HTERT RPE-1 (cell line): ENCODE measurements around the gene NR3C1.

ENCODE experiments used
- in situ Hi-C: fragments of 300-500 bp; cut with MboI; formaldehyde crosslinking; loops from 4 replicates; pipeline ENCODE4 v1.14.3; 2020; ENCODE audit warnings: low sequenced_read_pairs

NR3C1 gene

GRCh38 chr5:143372187-143372829 is 31.2 kb downstream of the NR3C1 start:
- in situ Hi-C loops, result no loop called here

- in situ Hi-C loops, result no loop called here
Measured at GRCh38 chr5:143370440-143370839, 33.0 kb downstream of the NR3C1 start.

- in situ Hi-C loops, result no loop called here
Measured at GRCh38 chr5:143364061-143364460, 39.4 kb downstream of the NR3C1 start.

DNA sequence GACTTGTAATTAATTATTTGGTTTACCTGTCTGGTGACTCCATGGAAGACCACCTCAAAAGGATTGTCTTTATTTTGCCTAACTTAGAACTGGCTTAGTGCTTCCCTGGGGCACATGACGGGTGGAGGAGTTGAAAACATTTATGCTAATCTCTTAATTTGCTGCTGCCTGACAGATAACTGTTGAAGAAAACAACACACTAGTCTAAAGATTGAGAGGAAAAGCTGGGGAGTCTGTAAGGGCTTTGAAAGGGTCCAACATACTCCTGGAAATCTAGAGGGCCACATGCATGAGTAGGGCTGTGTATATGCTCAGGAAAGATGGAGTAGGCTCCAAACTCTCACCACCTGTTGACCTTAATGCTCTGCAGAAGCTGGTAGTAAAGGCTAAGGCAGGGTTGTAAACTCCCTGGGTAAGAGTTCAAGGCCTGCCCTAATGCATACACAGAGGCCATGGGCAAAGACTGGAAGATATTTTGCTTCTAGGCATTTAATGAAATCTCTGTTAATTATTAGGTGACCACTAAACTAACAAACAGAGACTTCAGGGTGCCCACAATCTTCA is 40.7 kb downstream of the NR3C1 start:
- in situ Hi-C loops, result no loop called here

DNA sequence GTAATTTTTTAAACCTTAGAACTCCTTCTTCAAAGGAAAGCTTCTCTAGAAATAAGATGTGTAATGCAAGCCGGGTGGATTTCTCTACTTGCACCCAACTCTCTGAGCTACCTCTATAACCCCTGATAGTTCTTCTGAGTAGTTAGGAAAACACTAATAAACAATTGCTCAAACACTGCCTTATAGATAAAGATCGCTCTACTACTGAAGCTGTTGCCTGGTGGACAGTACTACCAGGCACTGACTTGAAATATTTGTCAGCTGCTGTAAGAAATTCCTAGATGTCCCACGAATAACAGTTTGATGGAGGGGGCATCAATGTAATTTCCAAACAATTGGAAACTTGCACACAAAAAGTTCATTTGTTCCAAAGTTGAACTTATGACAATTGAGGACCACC is 42.0 kb downstream of the NR3C1 start:
- in situ Hi-C loops, result no loop called here

- in situ Hi-C loops, result no loop called here
Measured at GRCh38 chr5:143360755-143361154, 42.7 kb downstream of the NR3C1 start.

GRCh38 chr5:143359869-143360268 is 43.6 kb downstream of the NR3C1 start:
- in situ Hi-C loops, result no loop called here

DNA sequence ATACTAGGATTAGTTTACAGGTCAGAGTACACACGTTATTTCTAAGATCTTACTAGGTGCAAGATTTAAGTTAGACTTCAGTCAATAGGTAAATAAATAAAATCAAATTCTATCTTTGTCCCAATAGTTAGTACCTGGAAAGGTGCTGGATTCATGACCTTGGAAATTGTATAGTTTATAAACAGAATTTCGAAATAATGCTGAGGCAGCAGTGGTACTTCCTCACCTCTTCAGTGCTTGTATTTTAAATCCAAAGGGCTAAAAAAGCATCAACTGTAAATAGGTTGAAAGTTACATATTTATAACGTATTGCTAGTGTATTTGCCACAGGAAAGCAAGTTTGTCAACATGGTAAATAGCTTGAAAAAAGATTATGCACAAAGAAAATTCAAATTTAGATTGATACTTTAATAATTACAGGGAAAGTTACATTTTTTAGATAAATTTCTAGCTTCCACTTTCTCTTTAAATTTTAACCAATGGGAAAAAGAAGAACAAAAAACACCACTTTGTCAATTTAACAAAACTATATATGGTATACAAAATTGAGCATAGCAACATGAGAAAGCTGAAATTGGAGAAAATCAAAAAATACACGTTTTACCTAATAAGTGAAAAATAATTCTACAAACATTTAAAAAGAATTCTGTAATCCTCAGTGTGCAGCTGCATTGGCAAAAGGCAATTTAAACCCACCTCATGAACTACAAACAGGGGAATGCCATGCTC is 46.5 kb downstream of the NR3C1 start:
- in situ Hi-C loops, result no loop called here

DNA sequence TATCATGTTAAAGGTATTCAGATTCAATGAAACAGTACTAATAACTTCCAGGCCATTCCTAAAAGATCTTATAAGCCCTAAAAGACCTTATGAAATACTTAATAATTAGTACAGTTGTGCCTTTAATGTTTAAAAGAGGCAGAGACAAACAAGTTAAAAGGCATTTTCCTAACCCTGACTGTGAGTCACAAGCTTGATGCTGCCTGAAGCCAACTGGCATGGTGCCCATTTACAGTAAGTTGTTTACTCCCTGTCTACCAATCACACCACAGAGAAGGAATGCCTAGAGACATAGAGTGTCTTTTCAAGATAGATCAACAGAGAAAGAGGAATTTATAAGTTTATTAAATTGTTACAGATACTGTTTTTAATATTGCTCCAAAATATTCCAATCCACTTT is 47.8 kb downstream of the NR3C1 start:
- in situ Hi-C loops, result no loop called here

GRCh38 chr5:143354025-143354424 is 49.5 kb downstream of the NR3C1 start:
- in situ Hi-C loops, result no loop called here

DNA sequence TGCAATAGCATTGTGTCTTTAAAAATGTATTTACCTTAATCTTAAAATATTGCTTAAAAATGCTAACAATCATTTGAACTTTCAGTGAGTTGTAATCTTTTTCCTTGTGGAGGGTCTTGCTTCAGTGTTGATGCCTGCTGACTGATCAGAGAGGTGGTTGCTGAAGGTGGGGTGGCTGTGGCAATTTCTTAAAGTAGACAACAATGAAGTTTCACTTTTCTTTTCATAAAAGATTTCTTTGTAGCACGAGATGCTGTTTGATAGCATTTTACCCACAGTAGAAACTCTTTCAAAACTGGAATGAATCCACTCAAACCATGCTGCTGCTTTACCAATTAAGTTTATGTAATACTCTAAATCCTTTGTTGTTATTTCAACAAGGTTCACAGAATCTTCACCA is 50.8 kb downstream of the NR3C1 start:
- in situ Hi-C loops, result no loop called here

GRCh38 chr5:143350751-143351602 is 52.5 kb downstream of the NR3C1 start:
- in situ Hi-C loops, result no loop called here

DNA sequence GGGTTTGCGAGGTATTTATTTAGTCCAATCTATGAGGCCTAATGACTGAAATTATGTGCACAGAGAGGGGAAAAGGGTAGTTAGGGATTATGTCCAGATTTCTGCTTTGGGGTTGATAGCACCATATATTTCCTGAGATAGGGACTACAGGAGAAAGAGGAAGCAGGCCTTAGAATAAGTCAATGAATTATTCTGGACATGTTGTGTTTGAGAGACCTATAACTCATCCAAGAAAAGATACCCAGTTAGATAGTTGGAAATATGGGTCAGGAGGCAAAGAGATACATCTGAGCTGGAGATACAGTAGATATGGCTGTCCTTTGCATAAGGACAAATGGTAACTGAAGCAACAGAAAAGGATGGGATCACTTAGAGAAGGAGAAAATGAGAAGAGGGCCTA is 53.1 kb downstream of the NR3C1 start:
- in situ Hi-C loops, result no loop called here

- in situ Hi-C loops, result no loop called here
Measured at GRCh38 chr5:143349177-143349576, 54.3 kb downstream of the NR3C1 start.

GRCh38 chr5:143347698-143348344 is 55.7 kb downstream of the NR3C1 start:
- in situ Hi-C loops, result no loop called here

GRCh38 chr5:143347046-143347445 is 56.4 kb downstream of the NR3C1 start:
- in situ Hi-C loops, result no loop called here

DNA sequence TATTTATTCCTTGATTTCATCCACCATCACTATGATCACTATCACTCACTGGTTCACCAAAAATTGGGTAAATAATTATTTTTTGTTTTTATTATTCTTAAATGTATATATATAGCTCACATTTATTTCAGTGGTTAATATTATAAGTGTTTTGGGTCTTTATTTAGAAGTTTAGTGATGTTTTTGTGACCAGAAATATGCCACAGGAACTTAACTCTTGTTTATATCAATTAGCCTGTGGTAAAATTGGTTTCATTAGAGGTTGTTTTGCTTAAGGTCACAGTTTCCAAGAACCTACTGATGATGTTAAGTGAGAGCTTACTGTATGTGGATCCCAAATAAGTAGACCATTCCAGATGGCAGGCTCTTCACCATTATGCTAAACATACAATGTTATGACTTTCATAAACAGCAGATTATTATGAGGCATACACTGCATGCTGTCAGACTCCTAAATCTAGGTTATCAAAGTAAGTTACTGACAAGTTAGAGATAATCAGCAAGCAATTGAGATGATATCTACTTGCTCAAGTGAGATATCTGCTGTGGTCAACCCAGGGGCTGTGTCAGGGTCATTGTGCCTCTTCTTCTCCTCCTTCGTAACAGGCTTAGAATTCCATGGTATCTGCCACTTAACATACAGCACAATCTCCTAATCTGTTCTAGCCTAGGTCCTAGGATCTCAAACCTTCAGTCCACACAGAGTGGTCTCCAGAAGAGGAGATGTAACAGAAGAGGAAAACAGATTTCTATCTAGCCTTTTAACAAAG is 57.6 kb downstream of the NR3C1 start:
- in situ Hi-C loops, result no loop called here

GRCh38 chr5:143343042-143343441 is 60.4 kb downstream of the NR3C1 start:
- in situ Hi-C loops, result no loop called here

DNA sequence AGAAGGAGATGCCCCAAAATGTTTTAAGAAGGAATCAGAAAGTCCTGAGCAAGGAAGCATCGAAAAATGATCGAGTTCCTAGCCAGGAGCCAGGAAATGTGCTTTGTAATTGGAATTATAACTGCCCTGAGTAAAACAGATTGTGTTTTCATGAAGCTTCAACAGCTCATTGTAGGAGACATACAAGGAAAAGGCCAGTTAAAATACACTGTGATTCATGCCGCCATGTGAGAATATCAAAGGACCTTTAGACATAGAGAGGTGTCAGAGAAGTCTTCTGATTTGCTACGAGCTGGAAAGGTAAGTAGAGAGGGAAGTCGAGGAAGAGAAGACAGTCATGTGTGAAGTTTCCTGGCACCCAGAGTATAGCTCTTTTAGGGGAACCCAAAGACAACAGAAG is 60.9 kb downstream of the NR3C1 start:
- in situ Hi-C loops, result no loop called here
